ENCODE measurements around the gene ASB11. TPM values are rescaled to one million over a fixed set of nuclear protein-coding genes. Genes with fewer than 3 reads are reported as not detected.

ASB11 gene
- total RNA-seq, 4 donors from 2014 or later, result 0.55 to 1.8 (median 1.7) TPM; not detected in 1

- no peak for TF ChIP-seq CTCF (IDR thresholded peaks at IDR 0.05)
- TF ChIP-seq POLR2A (IDR thresholded peaks at IDR 0.05), result no peak
- WGBS, 2 donors, result 83 to 90% methylated on average over 1 of the region's 1 CpG
- intact Hi-C loops (cut with DNase I; ENCODE audit: low total_unique reads), result no loop called here
- no peak overlapping the region for H3K4me3 ChIP-seq (ENCODE audit: low read depth, poor library complexity, severe bottlenecking)
- DNase-seq (ENCODE audit: low spot score in 2 of 2), result no peak
These were observed 46.3 kb downstream of the ASB11 start for GRCh38 chrX:15269120-15269519.

- intact Hi-C loops (cut with DNase I; ENCODE audit: low total_unique reads), result no loop called here
- TF ChIP-seq POLR2A (IDR thresholded peaks at IDR 0.05), result no peak
- no peak for TF ChIP-seq CTCF (IDR thresholded peaks at IDR 0.05)
- H3K4me3 ChIP-seq (ENCODE audit: low read depth, poor library complexity, severe bottlenecking), result no peak overlapping the region
- DNase-seq (ENCODE audit: low spot score in 2 of 2), result no peak
These were observed 60.6 kb downstream of the ASB11 start for GRCh38 chrX:15254852-15255251.

- intact Hi-C loops (cut with DNase I; ENCODE audit: low total_unique reads), result no loop called here
- TF ChIP-seq POLR2A (IDR thresholded peaks at IDR 0.05) (no peak), CTCF (IDR thresholded peaks at IDR 0.05) (no peak)
- no peak overlapping the region for H3K4me3 ChIP-seq (ENCODE audit: low read depth, poor library complexity, severe bottlenecking)
- no peak for DNase-seq (ENCODE audit: low spot score in 2 of 2)
- 63 to 65% methylated on average over 4 of the region's 4 CpGs for WGBS, 2 donors
These were observed 69.5 kb downstream of the ASB11 start for GRCh38 chrX:15245896-15246295.

GRCh38 chrX:15244421-15244820, 71.0 kb downstream of the ASB11 start:
- WGBS, 2 donors, result 64 to 74% methylated on average over 5 of the region's 5 CpGs

GRCh38 chrX:15242899-15243555, 72.4 kb downstream of the ASB11 start:
- no peak for DNase-seq (ENCODE audit: low spot score in 2 of 2)
- 8 to 15% methylated on average over 5 of the region's 5 CpGs for WGBS, 2 donors
- TF ChIP-seq CTCF (IDR thresholded peaks at IDR 0.05) (no peak), POLR2A (IDR thresholded peaks at IDR 0.05) (no peak)
- H3K4me3 ChIP-seq (ENCODE audit: low read depth, poor library complexity, severe bottlenecking), result no peak overlapping the region
- intact Hi-C loops (cut with DNase I; ENCODE audit: low total_unique reads), result no loop called here

More at GRCh38 chrX:15244421-15244820, 71.0 kb downstream of the ASB11 start:
- no peak overlapping the region for H3K4me3 ChIP-seq (ENCODE audit: low read depth, poor library complexity, severe bottlenecking)
- DNase-seq (ENCODE audit: low spot score in 2 of 2), result no peak
- intact Hi-C loops (cut with DNase I; ENCODE audit: low total_unique reads), result no loop called here
- no peak for TF ChIP-seq POLR2A (IDR thresholded peaks at IDR 0.05)
- TF ChIP-seq CTCF (IDR thresholded peaks at IDR 0.05), result no peak

GRCh38 chrX:15241301-15241700, 74.1 kb downstream of the ASB11 start:
- no peak for TF ChIP-seq CTCF (IDR thresholded peaks at IDR 0.05)
- no peak for TF ChIP-seq POLR2A (IDR thresholded peaks at IDR 0.05)
- WGBS, 2 donors, result 60 to 82% methylated on average over 2 to 3 of the region's 3 CpGs
- H3K4me3 ChIP-seq (ENCODE audit: low read depth, poor library complexity, severe bottlenecking), result no peak overlapping the region
- DNase-seq (ENCODE audit: low spot score in 2 of 2), result no peak
- intact Hi-C loops (cut with DNase I; ENCODE audit: low total_unique reads), result no loop called here

Data from lower leg skin (tissue), 4 donors.